Adrenal gland (tissue), 12 donors: ENCODE data around the gene SYT6. TPM values are rescaled to one million over a fixed set of nuclear protein-coding genes. Genes with fewer than 3 reads are reported as not detected.

Source experiments
- DNase-seq, 7 donors: peaks; one replicate each; pipeline ENCODE4 v3.0.0-alpha.2; 2019 to 2020
- H3K27ac ChIP-seq, 5 donors: fragments of 200-600 bp; sonication (generic) in 4 of 5; 1 replicate in 3 of 5; 2 replicates in 2 of 5; pipeline versions ENCODE4 v1.5.1 to v1.8.0; 2016 to 2020; ENCODE audit warnings: mild to moderate bottlenecking in 1 of 5
- H3K27me3 ChIP-seq: fragments of 200-600 bp; 2 replicates; pipeline ENCODE4 v1.8.0; 2021
- H3K36me3 ChIP-seq, 2 donors: fragments of 200-600 bp; replicated peaks in 1 of 2; 1 replicate in 1 of 2; 2 replicates in 1 of 2; pipeline versions ENCODE4 v1.5.1 to v1.8.0; 2018 to 2022
- H3K4me1 ChIP-seq, 2 donors: fragments of 200-600 bp; replicated peaks in 1 of 2; 1 replicate in 1 of 2; 2 replicates in 1 of 2; pipeline versions ENCODE4 v1.5.1 to v1.8.0; 2018 to 2021
- H3K4me3 ChIP-seq, 4 donors: fragments of 200-600 bp; sonication (generic) in 3 of 4; one replicate each; pipeline ENCODE4 v1.5.1; 2016 to 2018
- H3K9me3 ChIP-seq, 3 donors: fragments of 200-600 bp; sonication (generic) in 1 of 3; replicated peaks in 1 of 3; 1 replicate in 2 of 3; 2 replicates in 1 of 3; pipeline versions ENCODE4 v1.5.1 to v1.8.0; 2016 to 2021
- CTCF ChIP-seq, 6 experiments: fragments of 450-650 bp in 4 of 6; fragments of 200-600 bp in 2 of 6; sonication (generic) in 1 of 6; IDR thresholded peaks; 1 replicate in 5 of 6; 2 replicates in 1 of 6; pipeline versions ENCODE4 v1.5.1 to v1.8.0; 2016 to 2021; ENCODE audit warnings: antibody characterized with exemption in 6 of 6, mild to moderate bottlenecking in 2 of 6, moderate library complexity in 1 of 6
- POLR2A ChIP-seq, 2 donors: fragments of 450-650 bp; IDR thresholded peaks; one replicate each; pipeline ENCODE4 v1.6.1; 2017; ENCODE audit warnings: antibody characterized with exemption in 2 of 2, mild to moderate bottlenecking in 2 of 2, moderate library complexity in 1 of 2
- WGBS, 4 donors: extraction: QIAGEN DNeasy Blood & Tissue Kit in 2 of 4; methylation state at CpG; one replicate each; pipeline versions ENCODE4 v1.1.5 to v1.1.7; 2013 to 2017; 5-methylcytosine and 5-hydroxymethylcytosine counted together
- intact Hi-C, 2 donors: fragments of 100-400 bp; cut with DNase I; formaldehyde crosslinking; loops; one replicate each; pipeline versions ENCODE4 v1.14.1 to v1.15.0; 2022 to 2023
- polyA plus RNA-seq, 3 donors: library from polyadenylated mRNA; stranded (reverse); fragments of 200-250 nt in 2 of 3; fragments of 350-450 nt in 1 of 3; fragmentation: Illumina TruSeq in 1 of 3; extraction: RNeasy Lipid Tissue Mini Kit (QIAGEN cat#74804) in 1 of 3; gene quantifications; one replicate each; pipeline ENCODE4 v1.2.3, GENCODE V29; 2013 to 2014
- total RNA-seq, 9 donors: library from RNA; depleted of rRNA in 4 of 9; stranded (reverse); fragments of >200 nt in 4 of 9; fragments of 120-200 nt in 1 of 9; fragmentation: NEBNext Ultra II Directional in 1 of 9; extraction: Animal tissue kit (Norgen Biotek cat#: 25700) in 1 of 9; gene quantifications; one replicate each; pipeline versions ENCODE4 v1.1.0 to v1.2.4, GENCODE V29; 2013 to 2023
- donor health status: healthy with polysubstance abuse.
- donor health status: Bipolar disorder and iron deficiency.
- donor health status: DM: yes; HTN: yes; CAD: no.
- donor health status: DM: no; HTN: no; CAD: no.
- donor health status: DM: no; HTN: no; CAD: no.
- donor health status: DM: yes; HTN: yes; CAD: no.

SYT6 gene
- total and polyA plus RNA-seq, 12 donors = 0.06 to 1.1 (median 0.42) TPM; not detected in 3

GRCh38 chr1:114102136-114102535 is 51.5 kb downstream of the SYT6 start:
- Histone ChIP-seq H3K27me3 (no peaks in the 10 kb centered on the region), H3K36me3 (no peaks in the 10 kb centered on the region), H3K27ac (no peak overlapping the region), H3K9me3 (no peaks in the 10 kb centered on the region), H3K4me3 (no peak overlapping the region), H3K4me1 (no peaks in the 10 kb centered on the region)
- intact Hi-C loops = no loop called here
- no peak for DNase-seq
- TF ChIP-seq POLR2A (IDR thresholded peaks at IDR 0.05) (no peak), CTCF (IDR thresholded peaks at IDR 0.05) (no peak)
- 83 to 90% (median 85%) methylated on average over 2 of the region's 2 CpGs for WGBS, 4 donors

- Histone ChIP-seq H3K27me3 (no peaks in the 10 kb centered on the region), H3K4me3 (no peak overlapping the region), H3K27ac (no peak overlapping the region), H3K9me3 (no peaks in the 10 kb centered on the region), H3K4me1 (no peaks in the 10 kb centered on the region), H3K36me3 (no peaks in the 10 kb centered on the region)
- no peak for DNase-seq
- no peak for TF ChIP-seq CTCF (IDR thresholded peaks at IDR 0.05)
- TF ChIP-seq POLR2A (IDR thresholded peaks at IDR 0.05) = no peak
- WGBS, 4 donors = 88 to 99% (median 94%) methylated on average over 5 to 6 of the region's 6 CpGs
- intact Hi-C loops = no loop called here
Observed at GRCh38 chr1:114100148-114100547, 53.5 kb downstream of the SYT6 start.

GRCh38 chr1:114099268-114099667 is 54.4 kb downstream of the SYT6 start:
- Histone ChIP-seq H3K4me3 (no peak overlapping the region), H3K36me3 (no peaks in the 10 kb centered on the region), H3K4me1 (no peaks in the 10 kb centered on the region), H3K27ac (no peak overlapping the region), H3K9me3 (no peaks in the 10 kb centered on the region), H3K27me3 (no peaks in the 10 kb centered on the region)
- intact Hi-C loops = no loop called here
- WGBS, 4 donors = 84 to 94% (median 88%) methylated on average over 4 of the region's 4 CpGs
- no peak for DNase-seq
- TF ChIP-seq POLR2A (IDR thresholded peaks at IDR 0.05) = no peak
- TF ChIP-seq CTCF (IDR thresholded peaks at IDR 0.05) = no peak

- H3K27ac ChIP-seq = no peak overlapping the region
- no peak for TF ChIP-seq POLR2A (IDR thresholded peaks at IDR 0.05)
- TF ChIP-seq CTCF (IDR thresholded peaks at IDR 0.05) = no peak
- no peak for DNase-seq
- H3K9me3 ChIP-seq = no peaks in the 10 kb centered on the region
- H3K36me3 ChIP-seq = no peaks in the 10 kb centered on the region
- no peak overlapping the region for H3K4me3 ChIP-seq
- intact Hi-C loops = no loop called here
- no peaks in the 10 kb centered on the region for H3K4me1 ChIP-seq
- 76 to 96% (median 86%) methylated on average over 3 of the region's 3 CpGs for WGBS, 4 donors
- no peaks in the 10 kb centered on the region for H3K27me3 ChIP-seq
Observed at GRCh38 chr1:114097109-114097508, 56.6 kb downstream of the SYT6 start.
